ENCODE results near the gene XPNPEP2. TPM values are rescaled to one million over a fixed set of nuclear protein-coding genes. Genes with fewer than 3 reads are reported as not detected.

XPNPEP2 gene
- total RNA-seq, 1 donor from 2014 or later = 0.27 TPM

- Mint-ChIP-seq H3K27me3 (ENCODE audit: unreplicated experiment) (peaks cover 2% of the 10 kb centered on the region), H3K9me3 (ENCODE audit: unreplicated experiment) (no peaks in the 10 kb centered on the region), H3K4me1 (ENCODE audit: unreplicated experiment) (no peaks in the 10 kb centered on the region), H3K36me3 (ENCODE audit: unreplicated experiment) (no peaks in the 10 kb centered on the region), H3K27ac (ENCODE audit: unreplicated experiment) (no peak overlapping the region), H3K4me3 (ENCODE audit: unreplicated experiment) (no peak overlapping the region)
- DNase-seq (ENCODE audit: extremely low spot score, unreplicated experiment) = no peak
- TF ChIP-seq CTCF (IDR thresholded peaks at IDR 0.05) = no peak
These were observed 23.7 kb downstream of the XPNPEP2 start for GRCh38 chrX:129762448-129762847.

- TF ChIP-seq CTCF (IDR thresholded peaks at IDR 0.05) = no peak
- peaks cover 2% of the 10 kb centered on the region for H3K27me3 Mint-ChIP-seq (ENCODE audit: unreplicated experiment)
These were observed 24.9 kb downstream of the XPNPEP2 start for GRCh38 chrX:129763666-129764065.

GRCh38 chrX:129768186-129768585, 29.4 kb downstream of the XPNPEP2 start:
- no peak overlapping the region for H3K27ac Mint-ChIP-seq (ENCODE audit: unreplicated experiment)
- no peak overlapping the region for H3K4me3 Mint-ChIP-seq (ENCODE audit: unreplicated experiment)

More at GRCh38 chrX:129763666-129764065, 24.9 kb downstream of the XPNPEP2 start:
- Mint-ChIP-seq H3K36me3 (ENCODE audit: unreplicated experiment) (no peaks in the 10 kb centered on the region), H3K27ac (ENCODE audit: unreplicated experiment) (no peak overlapping the region), H3K4me1 (ENCODE audit: unreplicated experiment) (no peaks in the 10 kb centered on the region), H3K4me3 (ENCODE audit: unreplicated experiment) (no peak overlapping the region), H3K9me3 (ENCODE audit: unreplicated experiment) (no peaks in the 10 kb centered on the region)
- no peak for DNase-seq (ENCODE audit: extremely low spot score, unreplicated experiment)

GRCh38 chrX:129768586-129769466, 30.0 kb downstream of the XPNPEP2 start:
- no peak for TF ChIP-seq CTCF (IDR thresholded peaks at IDR 0.05)
- Mint-ChIP-seq H3K36me3 (ENCODE audit: unreplicated experiment) (no peaks in the 10 kb centered on the region), H3K9me3 (ENCODE audit: unreplicated experiment) (no peaks in the 10 kb centered on the region), H3K27me3 (ENCODE audit: unreplicated experiment) (no peaks in the 10 kb centered on the region), H3K27ac (ENCODE audit: unreplicated experiment) (no peak overlapping the region), H3K4me1 (ENCODE audit: unreplicated experiment) (no peaks in the 10 kb centered on the region), H3K4me3 (ENCODE audit: unreplicated experiment) (no peak overlapping the region)
- DNase-seq (ENCODE audit: extremely low spot score, unreplicated experiment) = no peak

More at GRCh38 chrX:129768186-129768585, 29.4 kb downstream of the XPNPEP2 start:
- Mint-ChIP-seq H3K27me3 (ENCODE audit: unreplicated experiment) (peaks cover 2% of the 10 kb centered on the region), H3K4me1 (ENCODE audit: unreplicated experiment) (no peaks in the 10 kb centered on the region), H3K36me3 (ENCODE audit: unreplicated experiment) (no peaks in the 10 kb centered on the region), H3K9me3 (ENCODE audit: unreplicated experiment) (no peaks in the 10 kb centered on the region)
- no peak for TF ChIP-seq CTCF (IDR thresholded peaks at IDR 0.05)
- no peak for DNase-seq (ENCODE audit: extremely low spot score, unreplicated experiment)

GRCh38 chrX:129769467-129770154, 30.8 kb downstream of the XPNPEP2 start:
- no peaks in the 10 kb centered on the region for H3K4me1 Mint-ChIP-seq (ENCODE audit: unreplicated experiment)
- H3K27me3 Mint-ChIP-seq (ENCODE audit: unreplicated experiment) = no peaks in the 10 kb centered on the region
- H3K9me3 Mint-ChIP-seq (ENCODE audit: unreplicated experiment) = no peaks in the 10 kb centered on the region
- no peak overlapping the region for H3K4me3 Mint-ChIP-seq (ENCODE audit: unreplicated experiment)
- H3K27ac Mint-ChIP-seq (ENCODE audit: unreplicated experiment) = no peak overlapping the region
- no peak for TF ChIP-seq CTCF (IDR thresholded peaks at IDR 0.05)
- no peak for DNase-seq (ENCODE audit: extremely low spot score, unreplicated experiment)
- no peaks in the 10 kb centered on the region for H3K36me3 Mint-ChIP-seq (ENCODE audit: unreplicated experiment)

Data from osteocyte (in vitro differentiated cells).